Measurements from ENCODE around the gene METAP2. TPM values are rescaled to one million over a fixed set of nuclear protein-coding genes. Genes with fewer than 3 reads are reported as not detected.

METAP2 gene
- 100 to 1,000 TPM in 1 of 4 donors, 10 to 100 TPM in 3; 25.1 to 106 (median 30.0) TPM for total RNA-seq

- Histone ChIP-seq H3K9me3 (no peaks in the 10 kb centered on the region), H3K4me3 (peak within 1 kb of the TSS; percentile 75 to 91 (median 84)), H3K36me3 (peaks cover 0 to 29% (median 0%) of the 10 kb centered on the region in 3 donors), H3K4me1 (peaks cover 0 to 17% (median 9%) of the 10 kb centered on the region in 4 donors), H3K27ac (peak within 1 kb of the TSS; percentile 86 to 94 (median 89)), H3K27me3 (no peaks in the 10 kb centered on the region)
- TF ChIP-seq CTCF (IDR thresholded peaks at IDR 0.05), result no peak
- peak; percentile 82 to 89 for TF ChIP-seq POLR2A (IDR thresholded peaks at IDR 0.05)
- DNase-seq, result peak; percentile 96 to 98 (median 97)
Observed at GRCh38 chr12:95473884-95474659, at the start of gene METAP2. Gene METAP2, plus strand, starts transcription at chr12:95474152. Its CDS starts 28 bp downstream, at chr12:95474180.

GRCh38 chr12:95424271-95424994 lies 49.5 kb upstream of the METAP2 start:
- no peak overlapping the region for H3K27ac ChIP-seq
- H3K9me3 ChIP-seq, result no peaks in the 10 kb centered on the region
- no peak for DNase-seq
- H3K4me1 ChIP-seq, result no peaks in the 10 kb centered on the region
- H3K36me3 ChIP-seq, result no peaks in the 10 kb centered on the region
- no peak for TF ChIP-seq CTCF (IDR thresholded peaks at IDR 0.05)
- TF ChIP-seq POLR2A (IDR thresholded peaks at IDR 0.05), result no peak
- H3K27me3 ChIP-seq, result no peaks in the 10 kb centered on the region
- no peak overlapping the region for H3K4me3 ChIP-seq

GRCh38 chr12:95429172-95429510 lies 44.8 kb upstream of the METAP2 start:
- Histone ChIP-seq H3K27ac (no peak overlapping the region), H3K27me3 (no peaks in the 10 kb centered on the region), H3K9me3 (no peaks in the 10 kb centered on the region), H3K4me3 (no peak overlapping the region), H3K36me3 (no peaks in the 10 kb centered on the region), H3K4me1 (no peaks in the 10 kb centered on the region)
- TF ChIP-seq CTCF (IDR thresholded peaks at IDR 0.05) (no peak), POLR2A (IDR thresholded peaks at IDR 0.05) (no peak)
- no peak for DNase-seq

- Histone ChIP-seq H3K4me3 (no peak overlapping the region), H3K27ac (no peak overlapping the region), H3K4me1 (no peaks in the 10 kb centered on the region), H3K36me3 (no peaks in the 10 kb centered on the region), H3K9me3 (no peaks in the 10 kb centered on the region), H3K27me3 (no peaks in the 10 kb centered on the region)
- DNase-seq, result no peak
- TF ChIP-seq CTCF (IDR thresholded peaks at IDR 0.05) (no peak), POLR2A (IDR thresholded peaks at IDR 0.05) (no peak)
Observed at GRCh38 chr12:95431120-95431519, 42.8 kb upstream of the METAP2 start.

- Histone ChIP-seq H3K4me1 (no peaks in the 10 kb centered on the region), H3K27me3 (no peaks in the 10 kb centered on the region), H3K4me3 (no peak overlapping the region), H3K27ac (no peak overlapping the region), H3K36me3 (no peaks in the 10 kb centered on the region), H3K9me3 (no peaks in the 10 kb centered on the region)
- TF ChIP-seq CTCF (IDR thresholded peaks at IDR 0.05) (no peak), POLR2A (IDR thresholded peaks at IDR 0.05) (no peak)
- no peak for DNase-seq
Observed at GRCh38 chr12:95435355-95435754, 38.6 kb upstream of the METAP2 start.

Data from Peyer's patch (tissue), 4 donors.